ENCODE measurements around the gene METTL25. TPM values are rescaled to one million over a fixed set of nuclear protein-coding genes. Genes with fewer than 3 reads are reported as not detected.
A peak's percentile ranks its signal among the peaks of the same experiment; 100 is the strongest.

Gene METTL25
- total and polyA plus RNA-seq, 2 experiments from 2014 or later = 7.6 to 14.3 TPM

DNA sequence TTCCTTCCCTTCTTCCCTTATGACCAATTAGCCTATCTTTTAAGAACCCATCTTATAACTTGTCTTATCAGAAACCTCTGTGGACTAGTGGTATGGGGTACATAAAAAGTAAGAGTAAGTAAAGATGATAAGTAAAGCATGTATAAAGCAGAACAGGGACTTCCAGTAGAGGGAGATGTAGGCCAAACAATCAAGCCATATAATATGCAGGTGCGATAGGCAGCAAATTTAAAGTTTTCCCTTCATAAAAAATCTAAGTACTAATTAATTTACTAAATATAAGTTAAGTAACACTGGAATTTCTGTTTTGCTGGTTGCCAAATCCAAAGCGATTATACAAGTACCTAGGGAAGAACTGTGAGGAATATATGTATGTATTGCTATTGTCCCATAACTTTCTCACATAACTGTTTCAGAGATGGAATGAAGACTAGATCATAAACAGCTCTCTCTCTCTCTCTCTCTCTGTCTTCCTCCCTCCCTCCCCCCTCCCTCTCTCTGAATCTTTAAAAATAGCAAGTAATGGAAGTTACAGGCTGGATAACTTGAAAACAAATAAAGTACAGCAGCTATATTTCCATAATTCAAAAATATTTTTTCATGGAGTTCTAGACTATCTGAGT lies 25.7 kb downstream of the METTL25 start:
- H3K27me3 ChIP-seq (ENCODE audit: insufficient read depth) = no peaks in the 10 kb centered on the region
- DNase-seq (ENCODE audit: low spot score) (peak; percentile 41), ATAC-seq (0 out of 3 replicates have a peak, but pooled peaks have one; percentile 31)
- no peaks in the 10 kb centered on the region; the same call in 1 of the 2 replicates for H3K79me2 ChIP-seq (replicated peaks; ENCODE audit: insufficient read depth)
- TF ChIP-seq CREB1 (CRISPR knock-in tag; IDR thresholded peaks at IDR 0.05; ENCODE audit: low read depth) = no peak
- TF ChIP-seq, protein P1, sequence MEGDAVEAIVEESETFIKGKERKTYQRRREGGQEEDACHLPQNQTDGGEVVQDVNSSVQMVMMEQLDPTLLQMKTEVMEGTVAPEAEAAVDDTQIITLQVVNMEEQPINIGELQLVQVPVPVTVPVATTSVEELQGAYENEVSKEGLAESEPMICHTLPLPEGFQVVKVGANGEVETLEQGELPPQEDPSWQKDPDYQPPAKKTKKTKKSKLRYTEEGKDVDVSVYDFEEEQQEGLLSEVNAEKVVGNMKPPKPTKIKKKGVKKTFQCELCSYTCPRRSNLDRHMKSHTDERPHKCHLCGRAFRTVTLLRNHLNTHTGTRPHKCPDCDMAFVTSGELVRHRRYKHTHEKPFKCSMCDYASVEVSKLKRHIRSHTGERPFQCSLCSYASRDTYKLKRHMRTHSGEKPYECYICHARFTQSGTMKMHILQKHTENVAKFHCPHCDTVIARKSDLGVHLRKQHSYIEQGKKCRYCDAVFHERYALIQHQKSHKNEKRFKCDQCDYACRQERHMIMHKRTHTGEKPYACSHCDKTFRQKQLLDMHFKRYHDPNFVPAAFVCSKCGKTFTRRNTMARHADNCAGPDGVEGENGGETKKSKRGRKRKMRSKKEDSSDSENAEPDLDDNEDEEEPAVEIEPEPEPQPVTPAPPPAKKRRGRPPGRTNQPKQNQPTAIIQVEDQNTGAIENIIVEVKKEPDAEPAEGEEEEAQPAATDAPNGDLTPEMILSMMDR (conservative IDR thresholded peaks at IDR 0.05; ENCODE audit: low read depth in 2 of 2) = peak; percentile 64 to 66
- H3F3A ChIP-seq (replicated peaks; ENCODE audit: low read depth) = no peaks in the 10 kb centered on the region
- peaks cover 5% of the 10 kb centered on the region; the same call in 1 of the 3 replicates for H3K36me3 Mint-ChIP-seq (ENCODE audit: low read depth)
- H3K4me2 ChIP-seq = no peak overlapping the region
- no peaks in the 10 kb centered on the region for H4K20me1 ChIP-seq (replicated peaks; ENCODE audit: insufficient read depth)
- H3K36me3 ChIP-seq (ENCODE audit: insufficient read depth) = no peaks in the 10 kb centered on the region
- H3K27ac Mint-ChIP-seq = no peak overlapping the region
- no peak overlapping the region for H3K27ac ChIP-seq (ENCODE audit: low read depth)
- no peak overlapping the region for H2AFZ ChIP-seq
- H3K4me1 ChIP-seq (ENCODE audit: insufficient read depth) = no peaks in the 10 kb centered on the region
- no peak overlapping the region for H3K4me3 ChIP-seq
- peaks cover 2% of the 10 kb centered on the region; the same call in 2 of the 3 replicates for H3K4me1 Mint-ChIP-seq
- H3K9me3 Mint-ChIP-seq = no peaks in the 10 kb centered on the region
- H3K27me3 Mint-ChIP-seq (ENCODE audit: insufficient read depth, low read depth, poor library complexity) = no peaks in the 10 kb centered on the region
- H3K9me2 ChIP-seq (ENCODE audit: insufficient read depth) = no peaks in the 10 kb centered on the region
- no peak overlapping the region for H3K4me3 Mint-ChIP-seq

DNA sequence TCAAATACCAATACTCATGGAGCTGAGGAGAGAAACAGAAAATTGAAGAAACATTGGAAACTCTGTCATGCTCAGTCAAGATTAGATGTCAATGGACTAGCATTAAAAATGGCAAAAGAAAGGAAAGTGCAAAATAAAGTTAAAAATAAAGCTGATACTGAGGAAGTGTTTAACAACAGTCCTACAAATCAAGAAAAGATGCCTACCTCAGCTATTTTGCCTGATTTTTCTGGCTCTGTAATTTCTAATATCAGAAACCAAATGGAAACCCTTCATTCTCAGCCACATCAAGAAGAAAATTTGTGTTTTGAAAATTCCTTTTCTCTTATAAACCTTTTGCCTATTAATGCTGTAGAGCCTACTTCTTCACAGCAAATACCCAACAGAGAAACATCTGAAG lies 40.5 kb downstream of the METTL25 start:
- Mint-ChIP-seq H3K36me3 (ENCODE audit: low read depth) (no peaks in the 10 kb centered on the region), H3K27me3 (ENCODE audit: insufficient read depth, low read depth, poor library complexity) (no peaks in the 10 kb centered on the region), H3K4me3 (no peak overlapping the region), H3K27ac (no peak overlapping the region), H3K9me3 (no peaks in the 10 kb centered on the region), H3K4me1 (no peaks in the 10 kb centered on the region)
- Histone ChIP-seq H3K4me1 (ENCODE audit: insufficient read depth) (no peaks in the 10 kb centered on the region), H2AFZ (no peak overlapping the region), H3F3A (replicated peaks; ENCODE audit: low read depth) (no peaks in the 10 kb centered on the region), H3K27me3 (ENCODE audit: insufficient read depth) (no peaks in the 10 kb centered on the region), H3K4me3 (no peak overlapping the region), H3K9me2 (ENCODE audit: insufficient read depth) (no peaks in the 10 kb centered on the region), H4K20me1 (replicated peaks; ENCODE audit: insufficient read depth) (no peaks in the 10 kb centered on the region), H3K27ac (ENCODE audit: low read depth) (no peak overlapping the region), H3K79me2 (replicated peaks; ENCODE audit: insufficient read depth) (no peaks in the 10 kb centered on the region), H3K4me2 (no peak overlapping the region), H3K36me3 (ENCODE audit: insufficient read depth) (no peaks in the 10 kb centered on the region)
- no peak for ATAC-seq
- no peak for DNase-seq (ENCODE audit: low spot score)
- TF ChIP-seq, protein P2, sequence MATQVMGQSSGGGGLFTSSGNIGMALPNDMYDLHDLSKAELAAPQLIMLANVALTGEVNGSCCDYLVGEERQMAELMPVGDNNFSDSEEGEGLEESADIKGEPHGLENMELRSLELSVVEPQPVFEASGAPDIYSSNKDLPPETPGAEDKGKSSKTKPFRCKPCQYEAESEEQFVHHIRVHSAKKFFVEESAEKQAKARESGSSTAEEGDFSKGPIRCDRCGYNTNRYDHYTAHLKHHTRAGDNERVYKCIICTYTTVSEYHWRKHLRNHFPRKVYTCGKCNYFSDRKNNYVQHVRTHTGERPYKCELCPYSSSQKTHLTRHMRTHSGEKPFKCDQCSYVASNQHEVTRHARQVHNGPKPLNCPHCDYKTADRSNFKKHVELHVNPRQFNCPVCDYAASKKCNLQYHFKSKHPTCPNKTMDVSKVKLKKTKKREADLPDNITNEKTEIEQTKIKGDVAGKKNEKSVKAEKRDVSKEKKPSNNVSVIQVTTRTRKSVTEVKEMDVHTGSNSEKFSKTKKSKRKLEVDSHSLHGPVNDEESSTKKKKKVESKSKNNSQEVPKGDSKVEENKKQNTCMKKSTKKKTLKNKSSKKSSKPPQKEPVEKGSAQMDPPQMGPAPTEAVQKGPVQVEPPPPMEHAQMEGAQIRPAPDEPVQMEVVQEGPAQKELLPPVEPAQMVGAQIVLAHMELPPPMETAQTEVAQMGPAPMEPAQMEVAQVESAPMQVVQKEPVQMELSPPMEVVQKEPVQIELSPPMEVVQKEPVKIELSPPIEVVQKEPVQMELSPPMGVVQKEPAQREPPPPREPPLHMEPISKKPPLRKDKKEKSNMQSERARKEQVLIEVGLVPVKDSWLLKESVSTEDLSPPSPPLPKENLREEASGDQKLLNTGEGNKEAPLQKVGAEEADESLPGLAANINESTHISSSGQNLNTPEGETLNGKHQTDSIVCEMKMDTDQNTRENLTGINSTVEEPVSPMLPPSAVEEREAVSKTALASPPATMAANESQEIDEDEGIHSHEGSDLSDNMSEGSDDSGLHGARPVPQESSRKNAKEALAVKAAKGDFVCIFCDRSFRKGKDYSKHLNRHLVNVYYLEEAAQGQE (IDR thresholded peaks at IDR 0.05; ENCODE audit: unreplicated experiment) = no peak
- no peak for TF ChIP-seq ZNF462 (CRISPR knock-in tag; IDR thresholded peaks at IDR 0.05)
- TF ChIP-seq, protein P3, sequence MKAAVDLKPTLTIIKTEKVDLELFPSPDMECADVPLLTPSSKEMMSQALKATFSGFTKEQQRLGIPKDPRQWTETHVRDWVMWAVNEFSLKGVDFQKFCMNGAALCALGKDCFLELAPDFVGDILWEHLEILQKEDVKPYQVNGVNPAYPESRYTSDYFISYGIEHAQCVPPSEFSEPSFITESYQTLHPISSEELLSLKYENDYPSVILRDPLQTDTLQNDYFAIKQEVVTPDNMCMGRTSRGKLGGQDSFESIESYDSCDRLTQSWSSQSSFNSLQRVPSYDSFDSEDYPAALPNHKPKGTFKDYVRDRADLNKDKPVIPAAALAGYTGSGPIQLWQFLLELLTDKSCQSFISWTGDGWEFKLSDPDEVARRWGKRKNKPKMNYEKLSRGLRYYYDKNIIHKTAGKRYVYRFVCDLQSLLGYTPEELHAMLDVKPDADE (IDR thresholded peaks at IDR 0.05) = no peak
- no peak for TF ChIP-seq EZH2 (IDR thresholded peaks at IDR 0.05; ENCODE audit: low read depth, unreplicated experiment)
- TF ChIP-seq STAT1 (IDR thresholded peaks at IDR 0.05; ENCODE audit: unreplicated experiment) = no peak
- TF ChIP-seq ZNF331 (CRISPR knock-in tag; IDR thresholded peaks at IDR 0.05; ENCODE audit: low read depth) = no peak
